IMR-90 (cell line): ENCODE data around the gene SLC26A4. TPM values are rescaled to one million over a fixed set of nuclear protein-coding genes. Genes with fewer than 3 reads are reported as not detected.

Experiments
- ATAC-seq: fragments of 200-7000 bp; cut with Tn5 transposase; 2 replicates; pipeline ENCODE4 v1.9.1; 2020; ENCODE audit warnings: low read depth, mild to moderate bottlenecking, moderate library complexity
- BruUV-seq: library from RNA; stranded (reverse); fragments of 400-500 nt; replicated peaks from 2 replicates; lab custom pipeline; 2021; lab: Mats Ljungman, UMichigan
- CTCF ChIA-PET: fragments of 300-600 bp; formaldehyde crosslinking; extraction: SDS; loops from one replicate; lab custom pipeline; 2021; ENCODE audit warnings: antibody characterized with exemption; lab: Yijun Ruan, JAX
- POLR2A ChIA-PET: fragments of 300-600 bp; sonication (Branson Sonifier 250); formaldehyde crosslinking; loops from one replicate; lab custom pipeline; 2022; ENCODE audit warnings: antibody characterized with exemption; ENCODE audit not compliant: unreplicated experiment; lab: Charles Lee
- DNase-seq: peaks from one replicate; pipeline ENCODE4 v3.0.0; 2013
- H2AFZ ChIP-seq: replicated peaks from 2 replicates; pipeline ENCODE3; 2013; ENCODE audit warnings: low read length, mild to moderate bottlenecking; ENCODE audit not compliant: poor library complexity
- H2AK5ac ChIP-seq: 2 replicates; pipeline ENCODE4 v1.6.1; 2013; ENCODE audit warnings: low read depth, low read length, inconsistent platforms
- H2AK9ac ChIP-seq: replicated peaks from 2 replicates; pipeline ENCODE3; 2013; ENCODE audit warnings: mild to moderate bottlenecking, low read depth, low read length, moderate library complexity; ENCODE audit not compliant: poor library complexity
- H2BK120ac ChIP-seq: 2 replicates; pipeline ENCODE4 v1.6.1; 2013; ENCODE audit warnings: low read depth, low read length, inconsistent platforms
- H2BK15ac ChIP-seq: 3 replicates; pipeline ENCODE4 v1.6.1; 2013; ENCODE audit warnings: low read depth, low read length, inconsistent platforms
- H2BK20ac ChIP-seq: 2 replicates; pipeline ENCODE4 v1.6.1; 2013; ENCODE audit warnings: low read depth, mild to moderate bottlenecking, inconsistent platforms, low read length, moderate library complexity
- H2BK5ac ChIP-seq: 2 replicates; pipeline ENCODE4 v1.6.1; 2013; ENCODE audit warnings: mild to moderate bottlenecking, low read depth, low read length, inconsistent platforms; ENCODE audit not compliant: poor library complexity, severe bottlenecking
- H3K14ac ChIP-seq: replicated peaks from 2 replicates; pipeline ENCODE4 v1.6.1; 2013; ENCODE audit warnings: low read depth, low read length, inconsistent platforms
- H3K18ac ChIP-seq: 2 replicates; pipeline ENCODE4 v1.6.1; 2013; ENCODE audit warnings: low read depth, low read length, control low read depth
- H3K23ac ChIP-seq: 2 replicates; pipeline ENCODE4 v1.6.1; 2013; ENCODE audit warnings: low read depth, low read length, inconsistent platforms
- H3K27ac ChIP-seq: 2 replicates; pipeline ENCODE4 v1.5.1; 2013; ENCODE audit warnings: mild to moderate bottlenecking, control low read depth, low read length; ENCODE audit not compliant: insufficient read depth
- H3K27me3 ChIP-seq: 2 replicates; pipeline ENCODE4 v1.6.1; 2013; ENCODE audit warnings: low read length; ENCODE audit not compliant: control insufficient read depth, insufficient read depth
- H3K36me3 ChIP-seq: 2 replicates; pipeline ENCODE4 v1.6.1; 2013; ENCODE audit warnings: low read length, mixed read lengths; ENCODE audit not compliant: control insufficient read depth, insufficient read depth
- H3K4ac ChIP-seq: 2 replicates; pipeline ENCODE4 v1.6.1; 2013; ENCODE audit warnings: low read depth, low read length, inconsistent platforms
- H3K4me1 ChIP-seq: 2 replicates; pipeline ENCODE4 v1.6.1; 2013; ENCODE audit warnings: low read length, mixed read lengths; ENCODE audit not compliant: control insufficient read depth, insufficient read depth
- H3K4me2 ChIP-seq: 2 replicates; pipeline ENCODE4 v1.6.1; 2013; ENCODE audit warnings: low read depth, mild to moderate bottlenecking, control low read depth, low read length, moderate library complexity
- H3K4me3 ChIP-seq: 2 replicates; pipeline ENCODE4 v1.5.1; 2013; ENCODE audit warnings: low read depth, mild to moderate bottlenecking, control low read depth, low read length, moderate library complexity; ENCODE audit not compliant: insufficient read depth
- H3K56ac ChIP-seq: 2 replicates; pipeline ENCODE4 v1.6.1; 2013; ENCODE audit warnings: low read length, inconsistent platforms; ENCODE audit not compliant: insufficient read depth; ENCODE audit errors: extremely low read depth
- H3K79me1 ChIP-seq, 2 experiments: 2 replicates each; pipeline ENCODE4 v1.6.1; 2013; ENCODE audit warnings: low read length in 2 of 2, inconsistent platforms in 1 of 2, low read depth in 1 of 2
- H3K9ac ChIP-seq: 2 replicates; pipeline ENCODE4 v1.6.1; 2013; ENCODE audit warnings: low read depth, low read length, control low read depth
- H3K9me1 ChIP-seq: 2 replicates; pipeline ENCODE4 v1.6.1; 2013; ENCODE audit warnings: low read length, inconsistent platforms; ENCODE audit not compliant: insufficient read depth
- H3K9me3 ChIP-seq: 2 replicates; pipeline ENCODE4 v1.6.1; 2013; ENCODE audit warnings: low read length; ENCODE audit not compliant: control insufficient read depth, insufficient read depth
- H4K20me1 ChIP-seq: 2 replicates; pipeline ENCODE4 v1.6.1; 2013; ENCODE audit warnings: low read length, inconsistent platforms; ENCODE audit not compliant: insufficient read depth
- H4K5ac ChIP-seq: 2 replicates; pipeline ENCODE4 v1.6.1; 2013; ENCODE audit warnings: mild to moderate bottlenecking, low read depth, low read length, control low read depth
- H4K8ac ChIP-seq, 2 experiments: 2 replicates each; pipeline ENCODE4 v1.6.1; 2013; ENCODE audit warnings: low read depth in 2 of 2, low read length in 2 of 2, control low read depth in 1 of 2, inconsistent platforms in 1 of 2
- H4K91ac ChIP-seq: 2 replicates; pipeline ENCODE4 v1.6.1; 2013; ENCODE audit warnings: low read depth, low read length, inconsistent platforms; ENCODE audit not compliant: insufficient read depth
- BHLHE40 ChIP-seq: fragments of 150-350 bp; IDR thresholded peaks from 2 replicates; pipeline ENCODE4 v1.6.1; 2016; ENCODE audit warnings: mild to moderate bottlenecking, low read depth, low read length
- CEBPB ChIP-seq: IDR thresholded peaks from 2 replicates; pipeline ENCODE4 v1.6.1; 2012; ENCODE audit warnings: low read depth, low read length, improper control_type of control experiment
- CHD1 ChIP-seq: IDR thresholded peaks from 2 replicates; pipeline ENCODE4 v1.6.1; 2012; ENCODE audit warnings: low read depth, low read length, improper control_type of control experiment
- CTCF ChIP-seq: conservative IDR thresholded peaks from 2 replicates; pipeline ENCODE4 v1.5.1; 2012; ENCODE audit warnings: mild to moderate bottlenecking, low read depth, low read length, improper control_type of control experiment
- FOS ChIP-seq: fragments of 150-350 bp; IDR thresholded peaks from 2 replicates; pipeline ENCODE4 v1.6.1; 2016; ENCODE audit warnings: low read depth, low read length
- MAFK ChIP-seq: IDR thresholded peaks from 2 replicates; pipeline ENCODE4 v1.6.1; 2012; ENCODE audit warnings: low read depth, low read length, improper control_type of control experiment
- MAZ ChIP-seq: IDR thresholded peaks from 2 replicates; pipeline ENCODE4 v1.6.1; 2012; ENCODE audit warnings: low read depth, mild to moderate bottlenecking, low read length, improper control_type of control experiment, moderate library complexity, borderline replicate concordance
- MXI1 ChIP-seq: IDR thresholded peaks from 2 replicates; pipeline ENCODE4 v1.6.1; 2012; ENCODE audit warnings: low read depth, mild to moderate bottlenecking, low read length, moderate library complexity, borderline replicate concordance
- NFE2L2 ChIP-seq: fragments of 150-350 bp; IDR thresholded peaks from 2 replicates; pipeline ENCODE4 v1.6.1; 2016; ENCODE audit warnings: low read depth, mild to moderate bottlenecking, low read length
- POLR2A ChIP-seq: IDR thresholded peaks from 2 replicates; pipeline ENCODE4 v1.6.1; 2012; ENCODE audit warnings: mild to moderate bottlenecking, low read depth, low read length
- RAD21 ChIP-seq: IDR thresholded peaks from 2 replicates; pipeline ENCODE4 v1.6.1; 2012; ENCODE audit warnings: low read length, improper control_type of control experiment
- RCOR1 ChIP-seq: IDR thresholded peaks from 2 replicates; pipeline ENCODE4 v1.6.1; 2012; ENCODE audit warnings: mild to moderate bottlenecking, low read length, improper control_type of control experiment; ENCODE audit not compliant: insufficient replicate concordance
- RFX5 ChIP-seq: IDR thresholded peaks from 2 replicates; pipeline ENCODE4 v1.8.0; 2012; ENCODE audit warnings: low read depth, mild to moderate bottlenecking, low read length, moderate library complexity
- SMC3 ChIP-seq: fragments of 150-350 bp; IDR thresholded peaks from 2 replicates; pipeline ENCODE4 v1.6.1; 2016; ENCODE audit warnings: low read depth, mild to moderate bottlenecking, antibody characterized with exemption, low read length, moderate library complexity
- USF2 ChIP-seq: fragments of 150-350 bp; IDR thresholded peaks from 2 replicates; pipeline ENCODE4 v1.6.1; 2017; ENCODE audit warnings: mild to moderate bottlenecking, antibody characterized with exemption, low read length, low read depth
- WGBS, 2 experiments: methylation state at CpG; one replicate each; pipeline versions ENCODE4 v1.1.5 to v1.1.7; 2013; ENCODE audit warnings: missing lambda C conversion rate in 2 of 2; ENCODE audit not compliant: insufficient read length in 1 of 2; ENCODE audit errors: extremely low coverage in 2 of 2; 5-methylcytosine and 5-hydroxymethylcytosine counted together
- dilution Hi-C: fragments of 300-500 bp; cut with HindIII; formaldehyde crosslinking; loops from one replicate; pipeline ENCODE4 v1.14.3; 2018; ENCODE audit warnings: low sequenced_read_pairs; ENCODE audit not compliant: unreplicated experiment
- in situ Hi-C: fragments of 300-500 bp; cut with MboI; formaldehyde crosslinking; loops from 3 replicates; pipeline ENCODE4 v1.14.3; 2019; ENCODE audit warnings: low sequenced_read_pairs, inconsistent platforms, mixed read lengths
- intact Hi-C: fragments of 100-400 bp; cut with micrococcal nuclease; formaldehyde crosslinking; loops from 2 replicates; pipeline ENCODE4 v1.10.0; 2022
- polyA plus RNA-seq, 3 experiments: library from polyadenylated mRNA; depleted of rRNA; stranded (reverse); fragments of >200 nt; gene quantifications; 2 replicates each; pipeline ENCODE4 v1.2.3, GENCODE V29; 2012; ENCODE audit warnings: low replicate concordance in 1 of 3
- total RNA-seq: library from RNA; depleted of rRNA; stranded (reverse); fragments of >200 nt; gene quantifications from 2 replicates; pipeline ENCODE4 v1.2.3, GENCODE V29; 2012
- TF ChIP-seq, protein P1 (sequence below): fragments of 150-350 bp; IDR thresholded peaks from 2 replicates; pipeline ENCODE4 v1.6.1; 2016; ENCODE audit warnings: low read depth, mild to moderate bottlenecking, low read length, moderate library complexity, borderline replicate concordance

Gene SLC26A4
- total and polyA plus RNA-seq, 2 of the 4 experiments (the other 2 are of a cell fraction) = 0.09 to 1.1 TPM

GRCh38 chr7:107643938-107644308, 16.7 kb upstream of the SLC26A4 start:
- no peak overlapping the region for H2AFZ ChIP-seq
- intact Hi-C loops = no loop called here

More at GRCh38 chr7:107643938-107644308, 16.7 kb upstream of the SLC26A4 start:
- Histone ChIP-seq H3K9me3 (no peaks in the 10 kb centered on the region), H4K5ac (no peak overlapping the region), H3K27ac (no peak overlapping the region; the same call in 1 of the 2 replicates), H2BK120ac (no peak overlapping the region; the same call in 1 of the 2 replicates), H3K27me3 (no peaks in the 10 kb centered on the region), H3K18ac (no peak overlapping the region; the same call in 1 of the 2 replicates), H3K9me1 (0 out of 2 replicates have a peak, but pooled peaks cover 3% of the 10 kb centered on the region), H3K4me3 (no peak overlapping the region), H3K4me2 (peak overlapping the region; percentile 43), H2AK9ac (no peak overlapping the region), H3K56ac (no peak overlapping the region), H3K36me3 (no peaks in the 10 kb centered on the region), H3K79me1 (no peaks in the 10 kb centered on the region), H3K23ac (no peak overlapping the region), H2AK5ac (no peak overlapping the region), H2BK5ac (peak overlapping the region; percentile 34), H4K8ac (no peak overlapping the region), H4K20me1 (no peaks in the 10 kb centered on the region), H3K4ac (no peak overlapping the region), H3K14ac (no peak overlapping the region), H4K91ac (no peak overlapping the region), H2BK20ac (no peak overlapping the region), H3K4me1 (no peaks in the 10 kb centered on the region; the same call in 1 of the 2 replicates), H3K9ac (no peak overlapping the region), H2BK15ac (no peak overlapping the region)
- ChIA-PET POLR2A (no interaction called here), CTCF (interaction anchor here (1.3 kb wide), 1 partner anchor 19 kb away, joined by 3 read pairs; no protein-coding TSS in a partner anchor)
- in situ Hi-C loops (no loop called here), dilution Hi-C loops (no loop called here)
- no peak for TF ChIP-seq MXI1
- TF ChIP-seq BHLHE40 = no peak
- no peak for TF ChIP-seq USF2
- TF ChIP-seq CHD1 = no peak
- TF ChIP-seq MAFK = no peak
- no peak for TF ChIP-seq CEBPB
- no peak for TF ChIP-seq SMC3
- TF ChIP-seq MAZ = no peak
- TF ChIP-seq RCOR1 = no peak
- no peak for TF ChIP-seq NFE2L2
- TF ChIP-seq RAD21 = no peak
- TF ChIP-seq RFX5 = no peak
- no peak for TF ChIP-seq POLR2A
- TF ChIP-seq, protein P1, sequence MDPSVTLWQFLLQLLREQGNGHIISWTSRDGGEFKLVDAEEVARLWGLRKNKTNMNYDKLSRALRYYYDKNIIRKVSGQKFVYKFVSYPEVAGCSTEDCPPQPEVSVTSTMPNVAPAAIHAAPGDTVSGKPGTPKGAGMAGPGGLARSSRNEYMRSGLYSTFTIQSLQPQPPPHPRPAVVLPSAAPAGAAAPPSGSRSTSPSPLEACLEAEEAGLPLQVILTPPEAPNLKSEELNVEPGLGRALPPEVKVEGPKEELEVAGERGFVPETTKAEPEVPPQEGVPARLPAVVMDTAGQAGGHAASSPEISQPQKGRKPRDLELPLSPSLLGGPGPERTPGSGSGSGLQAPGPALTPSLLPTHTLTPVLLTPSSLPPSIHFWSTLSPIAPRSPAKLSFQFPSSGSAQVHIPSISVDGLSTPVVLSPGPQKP = no peak
- no peak for TF ChIP-seq FOS
- TF ChIP-seq CTCF = no peak
- DNase-seq (peak; percentile 14), ATAC-seq (peak; percentile 31)
- BruUV-seq = no TSS peak
- WGBS, 2 experiments = no CpG with 5 or more reads among the region's 1 CpG
